ENCODE data around the gene BMP2K.
"Not testable (repeated sequence)": the region's sequence is repeated elsewhere in the genome, so short reads cannot be mapped to it uniquely, and the experiment has no call there.

The BMP2K gene

GRCh38 chr4:78796526-78796925, 20.4 kb downstream of the BMP2K start:
- DNase-seq, result no peak

- no peak for DNase-seq
These were observed 21.7 kb downstream of the BMP2K start for GRCh38 chr4:78797777-78798284.

GRCh38 chr4:78799551-78800495, 23.7 kb downstream of the BMP2K start:
- no peak for DNase-seq

GRCh38 chr4:78800965-78801364, 24.8 kb downstream of the BMP2K start:
- DNase-seq, result no peak

GRCh38 chr4:78803983-78804382, 27.8 kb downstream of the BMP2K start:
- DNase-seq, result no peak

- DNase-seq, result no peak
These were observed 30.9 kb downstream of the BMP2K start for GRCh38 chr4:78806943-78807460.

- DNase-seq, result no peak
These were observed 33.1 kb downstream of the BMP2K start for GRCh38 chr4:78809295-78809694.

- no peak for DNase-seq
These were observed 34.0 kb downstream of the BMP2K start for GRCh38 chr4:78809928-78810835.

GRCh38 chr4:78811034-78811433, 34.9 kb downstream of the BMP2K start:
- DNase-seq, result no peak

GRCh38 chr4:78818530-78819079, 42.5 kb downstream of the BMP2K start:
- DNase-seq, result no peak

- no peak for DNase-seq
These were observed 47.9 kb downstream of the BMP2K start for GRCh38 chr4:78824001-78824400.

GRCh38 chr4:78827191-78827590, 51.0 kb downstream of the BMP2K start:
- no peak for DNase-seq

GRCh38 chr4:78829296-78829695, 53.1 kb downstream of the BMP2K start:
- DNase-seq, result no peak

GRCh38 chr4:78839676-78840075, 63.5 kb downstream of the BMP2K start:
- not testable (repeated sequence) for DNase-seq

- DNase-seq, result not testable (repeated sequence)
These were observed 64.1 kb downstream of the BMP2K start for GRCh38 chr4:78840286-78840685.

GRCh38 chr4:78845472-78845871, 69.3 kb downstream of the BMP2K start:
- DNase-seq, result no peak

GRCh38 chr4:78846258-78846657, 70.1 kb downstream of the BMP2K start:
- DNase-seq, result no peak

- DNase-seq, result no peak
These were observed 86.2 kb downstream of the BMP2K start for GRCh38 chr4:78862314-78862737.

GRCh38 chr4:78863254-78863869, 87.2 kb downstream of the BMP2K start:
- DNase-seq, result no peak

- DNase-seq, result no peak
These were observed 87.8 kb downstream of the BMP2K start for GRCh38 chr4:78863991-78864390.

- peak; percentile 37 for DNase-seq
These were observed 88.4 kb downstream of the BMP2K start for GRCh38 chr4:78864405-78865024.

GRCh38 chr4:78865451-78865850, 89.3 kb downstream of the BMP2K start:
- no peak for DNase-seq
